Endothelial cell of umbilical vein (primary cell): Measurements from ENCODE around the gene DNAI1.

Experiments used
- EZH2 ChIP-seq: IDR thresholded peaks from 2 replicates; pipeline ENCODE4 v1.6.1; 2012; ENCODE audit warnings: borderline replicate concordance, low read depth, mild to moderate bottlenecking, moderate library complexity, low read length, inconsistent platforms; ENCODE audit not compliant: severe bottlenecking
- FOS ChIP-seq: IDR thresholded peaks from 2 replicates; pipeline ENCODE4 v1.6.1; 2011; ENCODE audit warnings: mild to moderate bottlenecking, low read length, moderate library complexity, borderline replicate concordance; ENCODE audit not compliant: insufficient read depth
- GATA2 ChIP-seq: IDR thresholded peaks from 2 replicates; pipeline ENCODE4 v1.7.0; 2011; ENCODE audit warnings: low read depth, mild to moderate bottlenecking, moderate library complexity, mixed read lengths, low read length; ENCODE audit not compliant: insufficient read length, insufficient read depth
- MYC ChIP-seq: IDR thresholded peaks from one replicate; pipeline ENCODE4 v1.6.1; 2011; ENCODE audit warnings: mild to moderate bottlenecking, low read depth, low read length
- POLR2A ChIP-seq: IDR thresholded peaks from 2 replicates; pipeline ENCODE4 v1.6.1; 2012; ENCODE audit warnings: low read depth, mild to moderate bottlenecking, control low read depth, low read length
- POLR2AphosphoS5 ChIP-seq: IDR thresholded peaks from 2 replicates; pipeline ENCODE4 v1.6.1; 2012; ENCODE audit warnings: low read depth, mild to moderate bottlenecking, control low read depth, low read length, moderate library complexity; ENCODE audit not compliant: insufficient read depth
- TF ChIP-seq, protein P1 (sequence below), 2 donors: IDR thresholded peaks; 1 replicate in 1 of 2; 2 replicates in 1 of 2; pipeline ENCODE4 v1.5.1; 2011; ENCODE audit warnings: low read length in 2 of 2, mild to moderate bottlenecking in 2 of 2, moderate library complexity in 2 of 2, control low read depth in 1 of 2, inconsistent platforms in 1 of 2, low read depth in 1 of 2; ENCODE audit not compliant: insufficient read depth in 1 of 2; ENCODE audit errors: extremely low read depth in 1 of 2
- TF ChIP-seq, protein P2 (sequence below): IDR thresholded peaks from 2 replicates; pipeline ENCODE4 v1.6.1; 2011; ENCODE audit not compliant: insufficient read depth, insufficient read length

DNA sequence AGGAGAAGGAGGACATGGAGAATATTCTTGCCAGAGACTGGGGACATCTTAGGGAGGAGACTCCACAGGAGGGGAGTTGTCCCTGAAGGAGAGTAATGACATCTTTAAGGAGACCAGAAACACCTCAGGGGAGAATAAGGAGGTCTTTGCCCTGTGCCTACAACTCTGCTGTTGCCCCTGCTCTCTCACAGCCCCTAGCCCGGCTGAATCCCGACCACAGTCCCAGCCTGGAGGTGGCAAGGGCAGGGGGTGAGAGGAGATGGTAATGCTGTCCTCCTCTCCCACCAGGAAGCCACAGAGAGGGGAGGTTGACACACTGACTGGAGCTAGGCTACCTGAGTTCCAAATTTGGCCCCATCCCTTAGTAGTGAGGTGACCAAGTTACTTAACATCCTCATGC lies 94.4 kb downstream of the DNAI1 start:
- no peak for TF ChIP-seq FOS
- no peak for TF ChIP-seq MYC
- TF ChIP-seq POLR2A: no peak
- TF ChIP-seq, protein P1, sequence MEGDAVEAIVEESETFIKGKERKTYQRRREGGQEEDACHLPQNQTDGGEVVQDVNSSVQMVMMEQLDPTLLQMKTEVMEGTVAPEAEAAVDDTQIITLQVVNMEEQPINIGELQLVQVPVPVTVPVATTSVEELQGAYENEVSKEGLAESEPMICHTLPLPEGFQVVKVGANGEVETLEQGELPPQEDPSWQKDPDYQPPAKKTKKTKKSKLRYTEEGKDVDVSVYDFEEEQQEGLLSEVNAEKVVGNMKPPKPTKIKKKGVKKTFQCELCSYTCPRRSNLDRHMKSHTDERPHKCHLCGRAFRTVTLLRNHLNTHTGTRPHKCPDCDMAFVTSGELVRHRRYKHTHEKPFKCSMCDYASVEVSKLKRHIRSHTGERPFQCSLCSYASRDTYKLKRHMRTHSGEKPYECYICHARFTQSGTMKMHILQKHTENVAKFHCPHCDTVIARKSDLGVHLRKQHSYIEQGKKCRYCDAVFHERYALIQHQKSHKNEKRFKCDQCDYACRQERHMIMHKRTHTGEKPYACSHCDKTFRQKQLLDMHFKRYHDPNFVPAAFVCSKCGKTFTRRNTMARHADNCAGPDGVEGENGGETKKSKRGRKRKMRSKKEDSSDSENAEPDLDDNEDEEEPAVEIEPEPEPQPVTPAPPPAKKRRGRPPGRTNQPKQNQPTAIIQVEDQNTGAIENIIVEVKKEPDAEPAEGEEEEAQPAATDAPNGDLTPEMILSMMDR (IDR thresholded peaks at IDR 0.05; ENCODE audit: extremely low read depth in 1 of 2, insufficient read depth in 1 of 2, low read depth in 1 of 2, low read length in 2 of 2): no peak
- TF ChIP-seq EZH2: no peak
- TF ChIP-seq POLR2AphosphoS5: no peak
- no peak for TF ChIP-seq GATA2
- TF ChIP-seq, protein P2, sequence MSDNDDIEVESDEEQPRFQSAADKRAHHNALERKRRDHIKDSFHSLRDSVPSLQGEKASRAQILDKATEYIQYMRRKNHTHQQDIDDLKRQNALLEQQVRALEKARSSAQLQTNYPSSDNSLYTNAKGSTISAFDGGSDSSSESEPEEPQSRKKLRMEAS: no peak
